HepG2 (cell line): Measurements from ENCODE around the gene ATP2B2. TPM values are rescaled to one million over a fixed set of nuclear protein-coding genes. Genes with fewer than 3 reads are reported as not detected.
A peak's percentile ranks its signal among the peaks of the same experiment; 100 is the strongest.

Experiments
- ATAC-seq: fragments of 200-7000 bp; cut with Tn5 transposase; 3 replicates; pipeline ENCODE4 v1.9.1; 2020; ENCODE audit warnings: mild to moderate bottlenecking, moderate library complexity
- BruUV-seq: library from RNA; stranded (reverse); fragments of 400-500 nt; replicated peaks from 2 replicates; lab custom pipeline; 2021; lab: Mats Ljungman, UMichigan
- CTCF ChIA-PET: fragments of 300-600 bp; formaldehyde crosslinking; extraction: SDS; loops from one replicate; lab custom pipeline; 2021; ENCODE audit warnings: low total read pairs, inconsistent platforms, low intra/inter-chr PET ratio; lab: Yijun Ruan, JAX
- POLR2A ChIA-PET: fragments of 350-600 bp; sonication (Branson Sonifier 250); formaldehyde crosslinking; loops from one replicate; lab custom pipeline; 2020; ENCODE audit warnings: antibody characterized with exemption, inconsistent platforms; lab: Yijun Ruan, JAX
- DNase-seq: peaks from one replicate; pipeline ENCODE4 v3.0.0-alpha.2; 2015; ENCODE audit warnings: low spot score
- FAIRE-seq: peaks from 3 replicates; lab custom pipeline; 2011; peaks lifted over from hg19 to GRCh38; lab: Jason Lieb, UNC
- H2AFZ ChIP-seq: one replicate; pipeline ENCODE4 v1.6.1; 2011; ENCODE audit warnings: low read length, inconsistent platforms
- H3K27ac ChIP-seq: fragments of 300-600 bp; 3 replicates; pipeline ENCODE4 v1.8.0; 2011; ENCODE audit warnings: mixed run types, mild to moderate bottlenecking, mixed read lengths, low read length, inconsistent platforms; ENCODE audit not compliant: insufficient read depth; ENCODE audit errors: extremely low read length
- H3K27me3 ChIP-seq, 2 experiments: fragments of 200-600 bp in 1 of 2; 2 replicates in 1 of 2; 3 replicates in 1 of 2; pipeline versions ENCODE4 v1.6.0 to v1.8.0; 2011; ENCODE audit warnings: low read length in 2 of 2, mild to moderate bottlenecking in 2 of 2, moderate library complexity in 2 of 2, inconsistent platforms in 1 of 2; ENCODE audit not compliant: insufficient read depth in 2 of 2, control insufficient read depth in 1 of 2
- H3K36me3 ChIP-seq, 2 experiments: fragments of 200-600 bp in 1 of 2; replicated peaks in 1 of 2; 2 replicates in 1 of 2; 3 replicates in 1 of 2; pipeline versions ENCODE4 v1.5.1 to v1.8.0; 2011; ENCODE audit warnings: low read length in 2 of 2, inconsistent platforms in 1 of 2; ENCODE audit not compliant: insufficient read depth in 2 of 2, control insufficient read depth in 1 of 2
- H3K4me1 ChIP-seq: 2 replicates; pipeline ENCODE4 v1.5.1; 2012; ENCODE audit warnings: low read length, inconsistent platforms; ENCODE audit not compliant: insufficient read depth
- H3K4me2 ChIP-seq: 2 replicates; pipeline ENCODE4 v1.6.0; 2011; ENCODE audit warnings: low read depth, low read length, inconsistent platforms
- H3K4me3 ChIP-seq, 3 experiments: fragments of 200-600 bp in 1 of 3; sonication (generic), shearing (Covaris generic) in 1 of 3; replicated peaks in 1 of 3; 2 replicates each; pipeline ENCODE4 v1.5.1; 2011 to 2016; ENCODE audit warnings: low read length in 3 of 3, inconsistent platforms in 2 of 3, low read depth in 2 of 3, mild to moderate bottlenecking in 2 of 3, control low read depth in 1 of 3, mixed read lengths in 1 of 3; ENCODE audit not compliant: insufficient read depth in 1 of 3
- H3K79me2 ChIP-seq: one replicate; pipeline ENCODE4 v1.6.1; 2011; ENCODE audit warnings: low read length, inconsistent platforms; ENCODE audit not compliant: insufficient read depth
- H3K9ac ChIP-seq: 2 replicates; pipeline ENCODE4 v1.6.0; 2011; ENCODE audit warnings: mild to moderate bottlenecking, low read depth, low read length, inconsistent platforms; ENCODE audit not compliant: insufficient read depth
- H3K9me3 ChIP-seq: 2 replicates; pipeline ENCODE4 v1.5.1; 2012; ENCODE audit warnings: mild to moderate bottlenecking, low read length
- H4K20me1 ChIP-seq: 2 replicates; pipeline ENCODE4 v1.6.0; 2011; ENCODE audit warnings: inconsistent platforms, mild to moderate bottlenecking, low read length, moderate library complexity; ENCODE audit not compliant: insufficient read depth
- DNMT3B ChIP-seq: conservative IDR thresholded peaks from 2 replicates; pipeline ENCODE4 v1.6.1; 2016; ENCODE audit warnings: missing biosample characterization, control low read depth
- KMT2A ChIP-seq: sonication (generic); formaldehyde crosslinking; IDR thresholded peaks from 2 replicates; pipeline ENCODE4 v1.4.0; 2020; ENCODE audit warnings: missing genetic modification reagents
- MTERF4 ChIP-seq: sonication (generic); formaldehyde crosslinking; IDR thresholded peaks from 2 replicates; pipeline ENCODE4 v1.8.0; 2023; ENCODE audit warnings: mild to moderate bottlenecking, missing genetic modification reagents
- NPAS2 ChIP-seq: sonication (generic); formaldehyde crosslinking; IDR thresholded peaks from 2 replicates; pipeline ENCODE4 v1.8.0; 2022; ENCODE audit warnings: mild to moderate bottlenecking, missing genetic modification reagents, borderline replicate concordance
- NR2F6 ChIP-seq, 2 experiments: IDR thresholded peaks; 2 replicates each; pipeline ENCODE4 v1.6.1; 2016; ENCODE audit warnings: antibody characterized with exemption in 1 of 2, mild to moderate bottlenecking in 1 of 2
- SOX13 ChIP-seq, 3 experiments: fragments of 450-650 bp in 1 of 3; sonication (generic) in 1 of 3; formaldehyde crosslinking in 1 of 3; IDR thresholded peaks in 2 of 3; conservative IDR thresholded peaks in 1 of 3; 2 replicates each; pipeline versions ENCODE4 v1.5.0 to v1.6.1; 2016 to 2020; ENCODE audit warnings: antibody characterized with exemption in 1 of 3, mild to moderate bottlenecking in 1 of 3, missing compliant biosample characterization in 1 of 3, missing genetic modification reagents in 1 of 3, moderate library complexity in 1 of 3
- SRSF1 ChIP-seq: fragments of 200-400 bp; formaldehyde crosslinking; optimal IDR thresholded peaks from 2 replicates; pipeline ENCODE3; 2017; ENCODE audit warnings: mild to moderate bottlenecking, low read depth, low read length, moderate library complexity
- ZGPAT ChIP-seq: IDR thresholded peaks from 2 replicates; pipeline ENCODE4 v1.6.1; 2016; ENCODE audit warnings: mild to moderate bottlenecking
- ZMYM4 ChIP-seq: sonication (generic); formaldehyde crosslinking; IDR thresholded peaks from 2 replicates; pipeline ENCODE4 v1.8.1; 2023; ENCODE audit warnings: mild to moderate bottlenecking, missing genetic modification reagents
- ZNF280D ChIP-seq: sonication (generic); formaldehyde crosslinking; IDR thresholded peaks from 2 replicates; pipeline ENCODE4 v1.5.1; 2020; ENCODE audit warnings: mild to moderate bottlenecking, missing genetic modification reagents
- ZNF33A ChIP-seq: sonication (generic); formaldehyde crosslinking; IDR thresholded peaks from 2 replicates; pipeline ENCODE4 v1.5.1; 2020; ENCODE audit warnings: missing genetic modification reagents, mild to moderate bottlenecking, moderate library complexity, borderline replicate concordance
- ZNF629 ChIP-seq: sonication (generic); formaldehyde crosslinking; conservative IDR thresholded peaks from 2 replicates; pipeline ENCODE4 v1.5.0; 2020; ENCODE audit warnings: missing genetic modification reagents
- WGBS: methylation state at CpG from one replicate; pipeline ENCODE4 v1.1.6; 2017; ENCODE audit warnings: low lambda C conversion rate; 5-methylcytosine and 5-hydroxymethylcytosine counted together
- in situ Hi-C: cut with HindIII; loops from 2 replicates; pipeline ENCODE4 v1.10.0; 2017; ENCODE audit warnings: low pct_unique_long_range_greater_than_20kb; ENCODE audit not compliant: extremely low pct_ligation_motif_present
- intact Hi-C: fragments of 100-400 bp; cut with micrococcal nuclease; formaldehyde crosslinking; loops from one replicate; pipeline ENCODE4 v1.10.0; 2022; ENCODE audit not compliant: unreplicated experiment
- polyA plus RNA-seq, 8 experiments: library from polyadenylated mRNA; depleted of rRNA in 3 of 8; stranded (reverse) in 7 of 8; unstranded in 1 of 8; fragments of >200 nt; fragmentation: Illumina TruSeq in 4 of 8; extraction: Trizol in 4 of 8; gene quantifications; 2 replicates each; pipeline versions ENCODE4 v1.2.1 to v1.2.3, GENCODE V29; 2011 to 2016; ENCODE audit warnings: low read depth in 4 of 8, missing spikeins in 1 of 8, mixed read lengths in 1 of 8; ENCODE audit not compliant: insufficient read depth in 1 of 8
- total RNA-seq, 5 experiments: library from RNA; depleted of rRNA; stranded (reverse); fragments of >200 nt; fragmentation: Illumina TruSeq; extraction: Trizol; gene quantifications; 2 replicates each; pipeline ENCODE4 v1.2.3, GENCODE V29; 2016; ENCODE audit warnings: low read depth in 1 of 5

Gene ATP2B2
- total and polyA plus RNA-seq, 2 of the 13 experiments (the other 11 are each of a cell fraction or from before 2014, with no cell fraction given) = 1.5 to 2.3 TPM

- H2AFZ ChIP-seq = no peak overlapping the region
- no peaks in the 10 kb centered on the region for H3K36me3 ChIP-seq
- no TSS peak for BruUV-seq
- CTCF ChIA-PET = no interaction called here
- no peaks in the 10 kb centered on the region for H3K79me2 ChIP-seq
- in situ Hi-C loops = loop anchor here (10.0 kb wide), 1 partner anchor 220 kb away; no protein-coding TSS in a partner anchor
- POLR2A ChIA-PET = no interaction called here
- FAIRE-seq = no peak
- DNase-seq = peak; percentile 19
- no peak overlapping the region for H3K27ac ChIP-seq
- H3K9me3 ChIP-seq = no peaks in the 10 kb centered on the region
- H3K9ac ChIP-seq = no peak overlapping the region
- no peak overlapping the region for H3K4me3 ChIP-seq
- peak; percentile 76 for ATAC-seq
- peaks cover 1 to 11% of the 10 kb centered on the region in 2 experiments; a peak in 4 of 5 replicates for H3K27me3 ChIP-seq
- H3K4me1 ChIP-seq = peaks cover 78% of the 10 kb centered on the region
- 0% methylated on average over 2 of the region's 8 CpGs for WGBS
- no peaks in the 10 kb centered on the region for H4K20me1 ChIP-seq
- H3K4me2 ChIP-seq = peak overlapping the region; percentile 15; the same call in 1 of the 2 replicates
- intact Hi-C loops = no loop called here
- no peak for TF ChIP-seq ZNF33A (CRISPR knock-in tag)
- no peak for TF ChIP-seq NPAS2 (CRISPR knock-in tag)
- peak; percentile 64 for TF ChIP-seq NR2F6 (IDR thresholded peaks at IDR 0.05)
- TF ChIP-seq NR2F6 (CRISPR knock-in tag; IDR thresholded peaks at IDR 0.05) = peak; percentile 57; the same call in 1 of the 2 replicates
- TF ChIP-seq MTERF4 (CRISPR knock-in tag) = no peak
- TF ChIP-seq SRSF1 = no peak
- TF ChIP-seq KMT2A (CRISPR knock-in tag) = 0 out of 2 replicates have a peak, but pooled peaks have one; percentile 38
- 0 out of 2 replicates have a peak, but pooled peaks have one; percentile 45 for TF ChIP-seq ZMYM4 (CRISPR knock-in tag)
- TF ChIP-seq DNMT3B (CRISPR knock-in tag) = no peak
- TF ChIP-seq ZNF629 (CRISPR knock-in tag) = peak; percentile 76
- peak; percentile 43; the same call in 1 of the 2 replicates for TF ChIP-seq ZGPAT (CRISPR knock-in tag)
- no peak for TF ChIP-seq ZNF280D (CRISPR knock-in tag)
- TF ChIP-seq SOX13 (IDR thresholded peaks at IDR 0.05) = no peak
- TF ChIP-seq SOX13 (CRISPR knock-in tag; conservative IDR thresholded peaks at IDR 0.05 in 1 of 2, IDR thresholded peaks at IDR 0.05 in 1 of 2) = 0 out of 4 replicates have a peak, but pooled peaks of 1 of the 2 experiments have one; percentile 25
These were observed 9.2 kb upstream of the ATP2B2 start for GRCh38 chr3:10514407-10515069.
